GM12872 (cell line): Measurements from ENCODE around the gene GPBAR1.

Experiments
- CTCF ChIP-seq: IDR thresholded peaks from 3 replicates; pipeline ENCODE4 v1.5.1; 2011; ENCODE audit warnings: low read depth, mild to moderate bottlenecking, low read length, moderate library complexity; ENCODE audit not compliant: insufficient read depth

GPBAR1 gene

GRCh38 chr2:218260742-218261422 lies at the start of gene GPBAR1:
Gene GPBAR1, plus strand, starts transcription at chr2:218261015. Its CDS starts 1,710 bp downstream, at chr2:218262725.
- no peak for TF ChIP-seq CTCF

- TF ChIP-seq CTCF = no peak
Measured at GRCh38 chr2:218214116-218214515, 46.7 kb upstream of the GPBAR1 start.

GRCh38 chr2:218216336-218216673 lies 44.5 kb upstream of the GPBAR1 start:
- TF ChIP-seq CTCF = no peak

- TF ChIP-seq CTCF = no peak
Measured at GRCh38 chr2:218216674-218217359, 44.0 kb upstream of the GPBAR1 start, which contains the start of gene ARPC2. Gene ARPC2, plus strand, starts transcription at chr2:218217189. Its CDS starts 282 bp downstream, at chr2:218217471.

GRCh38 chr2:218217360-218218267 lies 43.2 kb upstream of the GPBAR1 start:
- TF ChIP-seq CTCF = no peak

- TF ChIP-seq CTCF = no peak
Measured at GRCh38 chr2:218218268-218219185, 42.3 kb upstream of the GPBAR1 start.
